ENCODE measurements around the gene ZNF248.

The ZNF248 gene

GRCh38 chr10:37826806-37827205 is 30.6 kb downstream of the ZNF248 start:
- DNase-seq (ENCODE audit: low spot score) (no peak), FAIRE-seq (no peak)

- FAIRE-seq (no peak), DNase-seq (ENCODE audit: low spot score) (no peak)
These were observed 36.2 kb downstream of the ZNF248 start for GRCh38 chr10:37821237-37821636.

GRCh38 chr10:37819797-37820196 is 37.6 kb downstream of the ZNF248 start:
- no peak for DNase-seq (ENCODE audit: low spot score)
- no peak for FAIRE-seq

DNA sequence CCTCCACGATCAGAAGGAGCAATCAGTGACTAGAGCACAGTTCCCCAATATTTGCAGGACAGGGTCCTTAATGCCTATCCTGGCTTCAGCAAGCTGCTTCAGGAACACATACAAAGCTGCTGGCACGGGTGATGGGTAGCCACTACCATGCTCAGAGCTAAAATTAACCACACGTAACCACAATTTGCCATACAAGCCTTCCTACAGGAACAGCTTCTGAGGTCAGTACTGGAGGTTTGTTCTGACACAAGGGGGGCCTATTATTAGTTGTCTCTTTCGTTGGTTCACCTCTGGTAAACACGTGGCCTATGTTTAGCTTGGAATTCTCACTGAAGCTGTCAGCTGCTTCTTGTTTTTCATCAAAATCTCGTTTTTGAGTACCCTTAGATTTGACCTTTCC is 41.1 kb downstream of the ZNF248 start:
- no peak for FAIRE-seq

GRCh38 chr10:37813763-37814162 is 43.6 kb downstream of the ZNF248 start:
- FAIRE-seq (no peak), DNase-seq (ENCODE audit: low spot score) (no peak)

More for the DNA sequence above, 41.1 kb downstream of the ZNF248 start:
- DNase-seq (ENCODE audit: low spot score), result no peak

DNA sequence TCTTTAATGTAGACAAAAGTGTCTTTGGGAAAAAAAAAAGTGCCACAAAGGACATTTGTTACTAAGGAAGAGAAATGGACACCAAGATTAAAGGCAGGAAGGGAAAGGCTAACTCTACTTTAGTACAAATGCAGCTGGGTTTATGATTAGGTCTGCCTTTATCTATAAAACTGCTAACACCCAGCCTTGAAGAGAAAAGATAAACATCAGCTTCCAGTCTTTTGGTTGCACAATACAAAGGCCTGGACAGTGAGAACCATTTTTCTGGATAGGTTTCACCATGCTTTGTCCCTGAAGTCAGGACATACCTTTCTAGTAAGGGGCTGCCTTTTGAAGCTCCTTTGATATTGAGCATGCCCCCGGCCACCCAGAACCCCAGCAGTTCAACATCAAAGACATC is 45.1 kb downstream of the ZNF248 start:
- DNase-seq (ENCODE audit: low spot score) (no peak), FAIRE-seq (no peak)

GRCh38 chr10:37803269-37803668 is 54.1 kb downstream of the ZNF248 start:
- DNase-seq (ENCODE audit: low spot score), result no peak
- no peak for FAIRE-seq

DNA sequence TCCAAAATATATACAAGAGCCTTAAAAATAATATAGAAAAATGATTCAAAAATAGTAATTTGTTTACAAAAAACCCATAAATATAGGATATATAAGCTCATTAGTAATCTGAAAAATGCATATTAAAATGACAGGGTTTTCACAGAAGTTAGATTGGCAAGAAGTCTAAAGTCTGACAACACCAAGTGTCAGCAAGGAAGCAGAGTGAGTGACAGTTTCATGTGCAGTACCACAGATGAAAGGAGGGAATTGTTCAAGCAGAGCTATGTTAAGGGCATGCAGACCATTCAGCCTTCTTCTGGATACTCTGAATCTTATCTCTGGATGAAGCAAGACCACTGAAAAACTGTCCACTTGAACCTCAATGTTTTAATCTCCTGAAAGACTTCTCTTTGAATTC is 55.9 kb downstream of the ZNF248 start:
- DNase-seq (ENCODE audit: low spot score) (no peak), FAIRE-seq (no peak)

GRCh38 chr10:37794305-37794976 is 63.0 kb downstream of the ZNF248 start:
- FAIRE-seq, result no peak
- DNase-seq (ENCODE audit: low spot score), result no peak

- DNase-seq (ENCODE audit: low spot score) (no peak), FAIRE-seq (no peak)
These were observed 67.8 kb downstream of the ZNF248 start for GRCh38 chr10:37789590-37789989.

GRCh38 chr10:37784678-37785077 is 72.7 kb downstream of the ZNF248 start:
- no peak for FAIRE-seq

DNA sequence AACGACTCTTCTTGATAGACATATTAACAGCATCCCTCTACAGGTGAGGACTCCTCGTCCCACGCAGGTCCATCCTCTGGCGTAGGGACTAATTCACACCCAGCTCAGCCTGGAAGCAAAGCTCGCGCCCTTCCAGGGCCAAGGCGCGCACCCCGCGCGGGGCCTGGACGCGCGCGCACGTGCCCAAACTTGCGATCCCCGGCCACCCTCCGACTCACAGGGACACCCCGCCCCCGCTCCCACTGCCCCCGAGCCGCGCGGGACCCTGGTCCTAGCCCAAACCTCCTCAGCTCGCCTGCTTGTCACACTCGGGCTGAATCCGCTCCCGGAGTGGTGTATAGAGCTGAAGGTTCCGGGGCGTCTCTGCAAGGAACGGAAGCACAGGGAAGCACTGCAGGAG is 76.9 kb downstream of the ZNF248 start:
- no peak for FAIRE-seq
- DNase-seq (ENCODE audit: low spot score), result no peak

More at GRCh38 chr10:37784678-37785077, 72.7 kb downstream of the ZNF248 start:
- no peak for DNase-seq (ENCODE audit: low spot score)

DNA sequence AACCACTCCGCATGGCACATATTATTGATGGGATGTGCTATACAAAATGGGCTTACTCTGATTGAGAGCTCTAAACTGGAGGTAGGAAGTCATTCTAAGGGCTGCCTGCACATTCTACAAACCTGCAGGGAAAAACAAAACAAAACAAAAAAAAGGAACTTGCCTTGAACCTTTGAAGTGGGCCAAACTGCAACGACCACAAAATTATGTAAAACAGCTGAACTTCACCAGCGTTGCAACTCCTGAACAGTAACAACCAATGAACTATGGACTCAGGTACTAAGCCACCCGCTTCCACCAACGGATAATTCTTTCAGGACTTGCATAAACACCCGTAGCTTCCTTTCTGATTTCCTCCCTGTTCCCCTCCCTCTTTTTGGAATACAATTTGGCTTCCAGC is 80.4 kb downstream of the ZNF248 start:
- FAIRE-seq (no peak), DNase-seq (ENCODE audit: low spot score) (no peak)

DNA sequence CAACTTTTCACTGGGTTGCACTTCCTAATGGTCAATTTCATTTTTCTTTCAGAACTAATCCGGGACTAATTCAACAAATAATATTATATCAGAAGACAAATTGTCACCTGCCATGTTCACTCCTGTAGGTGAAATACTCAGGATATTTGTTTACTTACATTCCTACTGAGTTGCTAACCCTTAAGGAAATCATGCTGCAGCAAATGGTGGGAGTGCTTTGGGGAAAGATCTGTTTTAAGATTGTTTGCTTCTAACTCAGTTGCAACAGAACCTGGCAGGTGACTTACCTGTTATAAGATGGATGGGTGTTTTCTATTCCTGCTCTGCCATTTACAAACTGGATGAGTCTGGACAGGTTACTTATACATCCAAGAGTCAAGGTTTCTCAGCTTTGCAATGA is 81.8 kb downstream of the ZNF248 start:
- no peak for FAIRE-seq

DNA sequence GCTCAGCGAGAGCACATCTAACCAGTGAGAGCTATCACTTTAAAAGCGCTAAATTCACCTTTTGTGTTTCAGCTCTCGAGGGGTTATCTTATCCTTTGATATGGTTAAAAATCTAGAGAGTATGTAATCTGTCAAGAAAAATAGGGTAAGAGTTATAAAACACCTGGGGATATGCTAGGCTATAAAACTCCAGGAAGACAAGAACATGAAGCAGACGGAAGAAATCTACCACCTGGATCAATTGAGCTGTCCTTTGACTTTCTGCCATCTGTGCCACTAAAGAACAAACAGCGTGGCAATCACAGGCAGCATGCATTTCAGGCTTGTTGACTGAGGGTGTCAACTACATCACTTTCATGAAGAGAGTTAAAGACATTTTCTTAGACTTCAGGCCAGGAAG is 83.1 kb downstream of the ZNF248 start:
- DNase-seq (ENCODE audit: low spot score) (no peak), FAIRE-seq (no peak)

More for the DNA sequence above, 81.8 kb downstream of the ZNF248 start:
- no peak for DNase-seq (ENCODE audit: low spot score)

DNA sequence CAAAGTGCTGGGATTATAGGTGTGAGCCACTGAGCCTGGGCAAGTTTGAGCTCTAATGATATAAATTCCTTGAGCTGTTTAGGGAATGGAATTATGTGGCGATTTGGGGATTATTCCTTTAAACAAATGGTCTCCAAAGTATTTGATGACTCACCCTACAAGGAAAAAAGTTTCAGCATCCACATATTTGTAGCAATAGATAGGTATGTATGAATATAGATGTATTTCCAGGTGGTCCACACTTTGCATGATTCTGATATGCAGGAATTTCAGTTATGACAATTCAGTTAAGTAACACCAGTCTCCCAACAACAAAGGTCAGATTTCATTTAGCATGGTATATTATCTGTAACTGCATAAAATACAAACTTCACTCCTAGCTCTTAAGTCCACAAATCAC is 92.2 kb downstream of the ZNF248 start:
- no peak for FAIRE-seq
- no peak for DNase-seq (ENCODE audit: low spot score)

DNA sequence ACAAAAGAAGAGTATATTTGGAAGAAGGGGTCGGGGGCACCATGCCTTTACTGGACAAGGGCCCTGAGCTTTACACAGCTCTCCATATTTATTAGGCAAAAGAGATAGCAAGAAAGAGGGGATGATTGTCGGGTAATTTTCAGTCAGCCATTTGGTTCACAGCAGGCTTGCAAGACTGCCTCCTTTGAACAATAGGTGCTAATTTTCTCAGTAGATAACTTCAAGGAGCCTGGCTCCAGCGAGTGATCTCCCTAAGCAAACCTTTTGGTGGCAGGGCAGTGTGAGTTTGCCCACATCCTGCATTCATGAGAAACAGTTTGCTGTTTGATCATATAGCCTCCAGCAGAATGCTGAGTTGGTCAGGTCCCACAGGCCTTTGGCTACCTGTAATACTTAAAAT is 94.3 kb downstream of the ZNF248 start:
- FAIRE-seq, result no peak
- no peak for DNase-seq (ENCODE audit: low spot score)

- FAIRE-seq (no peak), DNase-seq (ENCODE audit: low spot score) (no peak)
These were observed 95.1 kb downstream of the ZNF248 start for GRCh38 chr10:37762287-37762686.

- FAIRE-seq (no peak), DNase-seq (ENCODE audit: low spot score) (no peak)
These were observed 96.6 kb downstream of the ZNF248 start for GRCh38 chr10:37760817-37761216.

- no peak for DNase-seq (ENCODE audit: low spot score)
- FAIRE-seq, result no peak
These were observed 99.3 kb downstream of the ZNF248 start for GRCh38 chr10:37758074-37758473.

- FAIRE-seq (no peak), DNase-seq (ENCODE audit: low spot score) (peak; percentile 63)
These were observed 102.7 kb downstream of the ZNF248 start for GRCh38 chr10:37754538-37755323.

DNA sequence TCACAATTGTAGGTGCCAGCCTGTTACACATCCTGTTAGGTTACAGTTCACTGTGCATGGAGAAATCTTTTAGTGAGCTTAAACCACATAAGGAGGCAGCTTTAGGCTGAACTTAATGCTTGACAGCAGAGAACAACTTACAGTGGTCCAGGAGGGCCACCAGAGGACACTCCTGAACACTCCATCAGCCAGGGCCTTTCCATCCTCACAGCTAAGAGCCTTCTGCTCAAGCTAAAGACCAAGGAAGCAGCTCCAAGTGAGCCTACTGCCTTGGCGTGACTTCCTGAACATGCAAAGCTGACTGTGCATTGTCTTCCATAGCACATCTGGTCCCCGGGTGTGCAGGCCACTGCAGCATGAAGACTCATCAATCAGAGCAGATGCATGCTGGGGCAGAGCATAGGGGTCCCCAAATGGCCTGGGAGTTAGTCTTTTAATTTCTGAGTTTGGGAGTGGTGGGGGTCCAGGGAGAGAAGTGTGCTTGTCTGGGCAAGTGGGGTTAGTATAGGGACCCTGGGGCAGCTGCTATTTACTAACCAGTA is 105.0 kb downstream of the ZNF248 start:
- no peak for FAIRE-seq
- no peak for DNase-seq (ENCODE audit: low spot score)

DNA sequence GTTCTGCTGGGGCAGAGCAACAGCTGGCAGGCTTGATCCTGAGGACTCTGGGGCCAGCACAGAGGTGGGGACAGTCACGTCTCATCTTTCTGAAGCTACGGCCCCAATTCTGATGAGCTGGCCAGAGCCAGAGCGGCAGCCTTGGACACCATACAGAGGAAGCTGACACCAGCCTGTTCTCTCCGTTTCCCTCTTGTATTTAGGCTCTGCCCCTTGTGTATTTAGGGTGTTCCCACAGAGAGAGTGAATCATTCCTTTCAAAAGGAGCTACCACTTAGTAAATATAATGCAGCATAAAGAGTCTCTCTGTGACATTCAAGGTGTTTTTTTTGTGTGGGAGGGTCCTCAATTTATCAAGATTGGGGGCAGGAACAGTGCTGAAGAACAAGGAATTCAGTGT is 109.2 kb downstream of the ZNF248 start:
- no peak for DNase-seq (ENCODE audit: low spot score)
- FAIRE-seq, result no peak
